Memory B cell (primary cell): ENCODE data around the gene UBR1.
"Not testable (repeated sequence)": the region's sequence is repeated elsewhere in the genome, so short reads cannot be mapped to it uniquely, and the experiment has no call there.

ENCODE experiments used
- ATAC-seq: fragments of 150-1000 bp; cut with Tn5 transposase; 2 replicates; pipeline ENCODE4 v1.10.0; 2021; ENCODE audit warnings: low read depth, mild to moderate bottlenecking, moderate library complexity
- DNase-seq, 2 donors: peaks; one replicate each; pipeline ENCODE4 v3.0.0; 2022; ENCODE audit warnings: low spot score in 2 of 2
- H3K27ac Mint-ChIP-seq: one replicate; pipeline ENCODE4 v1.8.0; 2022; ENCODE audit warnings: mild to moderate bottlenecking, moderate library complexity, mixed read lengths
- H3K27me3 Mint-ChIP-seq: one replicate; pipeline ENCODE4 v1.8.0; 2022; ENCODE audit warnings: mixed read lengths
- H3K36me3 Mint-ChIP-seq: one replicate; pipeline ENCODE4 v1.8.0; 2022; ENCODE audit warnings: mild to moderate bottlenecking, mixed read lengths
- H3K4me1 Mint-ChIP-seq: one replicate; pipeline ENCODE4 v1.8.0; 2022; ENCODE audit warnings: mixed read lengths
- H3K4me3 Mint-ChIP-seq: one replicate; pipeline ENCODE4 v1.8.0; 2022; ENCODE audit warnings: mild to moderate bottlenecking, moderate library complexity, mixed read lengths
- H3K9me3 Mint-ChIP-seq: one replicate; pipeline ENCODE4 v1.8.0; 2022; ENCODE audit warnings: mixed read lengths

Gene UBR1

DNA sequence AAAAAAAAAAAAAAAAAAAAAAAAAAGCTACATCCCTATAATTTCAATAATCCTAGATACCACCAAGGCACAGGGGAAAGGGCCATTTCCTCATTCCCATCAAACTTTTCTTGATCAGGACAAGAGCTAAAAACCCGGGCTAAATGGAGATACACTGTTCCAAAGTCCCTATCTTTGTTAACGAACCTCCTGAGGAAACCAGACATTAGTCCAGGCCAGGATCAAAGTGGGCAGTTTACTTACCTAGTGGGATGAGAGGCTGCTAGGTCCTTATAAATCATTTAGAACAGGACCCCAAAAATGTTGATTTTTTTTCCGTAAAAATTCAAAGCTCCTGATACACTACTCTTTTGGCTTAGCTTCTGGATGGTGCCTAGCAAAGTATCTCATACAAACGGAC lies 35.6 kb downstream of the UBR1 start:
- H3K9me3 Mint-ChIP-seq: no peaks in the 10 kb centered on the region
- DNase-seq (no peak), ATAC-seq (no peak)
- H3K4me1 Mint-ChIP-seq: no peaks in the 10 kb centered on the region
- H3K36me3 Mint-ChIP-seq: peaks cover 30% of the 10 kb centered on the region
- no peak overlapping the region for H3K27ac Mint-ChIP-seq
- H3K27me3 Mint-ChIP-seq: no peaks in the 10 kb centered on the region
- no peak overlapping the region for H3K4me3 Mint-ChIP-seq

DNA sequence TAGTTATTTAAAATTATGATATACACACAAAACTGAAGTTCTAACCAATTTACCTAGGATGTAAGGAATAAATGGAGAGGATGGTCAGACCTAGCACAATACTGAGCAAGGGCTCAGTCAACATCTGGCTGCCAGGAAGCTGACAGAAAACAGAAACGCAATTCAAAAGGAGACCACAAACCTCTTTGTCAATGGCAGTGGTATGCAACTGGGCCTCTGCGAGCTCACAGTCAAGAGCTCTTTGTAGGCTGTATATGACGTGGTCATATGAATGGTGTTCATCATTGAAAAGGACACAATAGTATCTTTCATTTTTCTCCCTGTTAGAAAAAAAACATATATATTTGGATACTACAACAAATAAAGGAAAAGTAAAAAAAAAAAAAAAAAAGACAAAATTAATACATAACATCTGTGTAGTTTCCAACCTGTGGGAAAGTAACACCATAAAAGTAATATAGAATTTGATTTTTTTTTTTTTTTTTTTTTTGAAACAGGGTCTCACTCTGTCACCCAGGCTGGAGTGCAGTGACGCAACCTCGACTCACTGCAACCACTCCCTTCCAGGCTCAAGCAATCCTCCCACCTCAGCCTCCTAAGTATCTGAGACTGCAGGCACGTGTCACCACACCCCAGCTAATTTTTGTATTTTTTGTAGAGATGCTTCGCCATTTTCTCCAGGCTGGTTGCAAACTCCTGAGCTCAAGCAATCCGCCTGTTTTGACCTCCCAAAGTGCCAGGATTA lies 37.9 kb downstream of the UBR1 start:
- Mint-ChIP-seq H3K9me3 (no peaks in the 10 kb centered on the region), H3K4me3 (no peak overlapping the region)
- no peak for DNase-seq

DNA sequence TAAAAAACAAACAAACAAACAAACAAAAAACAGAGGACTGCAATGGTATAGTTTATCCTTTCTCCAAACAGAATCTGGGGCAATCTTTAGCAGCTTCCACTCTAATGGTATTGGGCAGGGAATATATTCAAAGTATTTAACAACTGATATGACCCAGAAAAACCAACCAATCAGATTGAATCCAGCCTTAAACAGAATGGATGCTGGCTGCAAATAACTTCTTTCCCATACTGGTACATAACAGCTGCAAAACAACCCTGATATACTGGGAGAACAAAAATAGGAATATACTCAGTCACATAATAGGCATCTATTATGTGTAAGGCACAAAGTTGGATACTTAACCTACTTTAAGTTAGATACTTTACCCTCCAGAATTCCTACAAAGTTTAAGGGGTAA lies 49.1 kb downstream of the UBR1 start:
- H3K27me3 Mint-ChIP-seq: no peaks in the 10 kb centered on the region

More for the DNA sequence above, 37.9 kb downstream of the UBR1 start:
- ATAC-seq: no peak
- peaks cover 28% of the 10 kb centered on the region for H3K36me3 Mint-ChIP-seq
- no peak overlapping the region for H3K27ac Mint-ChIP-seq
- no peaks in the 10 kb centered on the region for H3K27me3 Mint-ChIP-seq
- H3K4me1 Mint-ChIP-seq: no peaks in the 10 kb centered on the region

DNA sequence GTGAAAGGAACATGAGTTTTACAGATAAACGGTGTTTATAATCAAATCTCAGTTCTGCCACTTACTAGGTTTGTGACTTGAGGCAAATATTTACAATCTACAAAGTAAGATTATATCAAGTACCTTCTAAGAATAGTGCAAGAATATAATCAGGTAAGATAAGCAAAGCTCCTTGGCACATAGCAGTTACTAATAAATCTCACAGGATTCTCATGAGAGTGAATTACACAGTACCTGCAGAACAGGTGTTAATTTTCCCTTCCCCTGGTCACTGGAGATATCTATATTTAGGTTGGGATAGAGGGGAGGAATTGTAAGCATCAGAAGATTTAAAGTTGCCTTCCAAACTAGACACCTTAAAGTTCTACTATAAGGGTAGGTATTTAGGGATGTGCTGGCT lies 53.0 kb downstream of the UBR1 start:
- no peak overlapping the region for H3K4me3 Mint-ChIP-seq
- no peaks in the 10 kb centered on the region for H3K4me1 Mint-ChIP-seq
- H3K9me3 Mint-ChIP-seq: no peaks in the 10 kb centered on the region
- DNase-seq (no peak), ATAC-seq (no peak)
- peaks cover 25% of the 10 kb centered on the region for H3K36me3 Mint-ChIP-seq
- peak overlapping the region; percentile 76 for H3K27ac Mint-ChIP-seq
- no peaks in the 10 kb centered on the region for H3K27me3 Mint-ChIP-seq

More for the DNA sequence above, 49.1 kb downstream of the UBR1 start:
- ATAC-seq: no peak
- no peaks in the 10 kb centered on the region for H3K4me1 Mint-ChIP-seq
- no peak overlapping the region for H3K4me3 Mint-ChIP-seq
- H3K27ac Mint-ChIP-seq: no peak overlapping the region
- H3K36me3 Mint-ChIP-seq: peaks cover 30% of the 10 kb centered on the region
- no peak for DNase-seq
- no peaks in the 10 kb centered on the region for H3K9me3 Mint-ChIP-seq

DNA sequence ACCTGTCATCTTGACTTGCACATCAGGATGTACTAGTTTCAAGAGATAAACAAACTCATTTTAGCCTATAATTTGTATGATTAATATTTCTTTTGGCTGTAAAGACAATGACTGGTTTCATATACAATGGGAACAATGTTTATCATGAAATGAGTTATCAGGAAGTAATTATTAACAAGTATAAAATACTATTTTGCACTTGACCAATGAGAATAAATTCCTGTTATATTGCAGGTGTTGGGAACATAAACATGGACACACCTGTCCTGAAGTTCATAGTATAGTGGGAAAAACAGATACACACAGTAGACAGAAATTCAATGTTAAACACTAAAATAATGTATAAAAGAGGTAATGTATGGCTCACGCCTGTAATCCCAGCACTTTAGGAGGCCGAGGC lies 56.9 kb downstream of the UBR1 start:
- Mint-ChIP-seq H3K9me3 (no peaks in the 10 kb centered on the region), H3K4me1 (no peaks in the 10 kb centered on the region), H3K27ac (no peak overlapping the region), H3K4me3 (no peak overlapping the region), H3K36me3 (peaks cover 40% of the 10 kb centered on the region), H3K27me3 (no peaks in the 10 kb centered on the region)
- ATAC-seq (no peak), DNase-seq (no peak)

DNA sequence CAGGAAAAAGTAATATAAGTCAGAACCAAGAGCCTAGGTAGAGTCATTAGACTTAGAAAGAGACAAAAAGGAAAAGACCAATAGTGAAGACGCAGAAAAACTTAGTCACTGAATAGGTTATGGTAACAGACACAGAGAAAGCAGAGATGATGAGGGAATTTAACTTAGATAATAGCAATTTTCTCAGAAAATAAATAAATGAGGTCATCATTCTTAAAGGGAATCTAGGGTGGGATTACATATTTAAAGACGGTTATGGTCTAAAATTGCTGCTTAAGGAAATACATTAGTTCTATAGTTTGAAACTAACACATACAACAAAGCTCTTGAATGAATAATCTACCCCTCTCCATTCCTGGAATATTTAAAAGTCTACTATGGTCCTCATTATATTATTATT lies 59.4 kb downstream of the UBR1 start:
- H3K27ac Mint-ChIP-seq: peak overlapping the region; percentile 31
- H3K9me3 Mint-ChIP-seq: peaks cover 1% of the 10 kb centered on the region
- H3K27me3 Mint-ChIP-seq: no peaks in the 10 kb centered on the region
- H3K4me3 Mint-ChIP-seq: no peak overlapping the region
- H3K36me3 Mint-ChIP-seq: peaks cover 42% of the 10 kb centered on the region
- H3K4me1 Mint-ChIP-seq: no peaks in the 10 kb centered on the region
- no peak for DNase-seq
- ATAC-seq: no peak

DNA sequence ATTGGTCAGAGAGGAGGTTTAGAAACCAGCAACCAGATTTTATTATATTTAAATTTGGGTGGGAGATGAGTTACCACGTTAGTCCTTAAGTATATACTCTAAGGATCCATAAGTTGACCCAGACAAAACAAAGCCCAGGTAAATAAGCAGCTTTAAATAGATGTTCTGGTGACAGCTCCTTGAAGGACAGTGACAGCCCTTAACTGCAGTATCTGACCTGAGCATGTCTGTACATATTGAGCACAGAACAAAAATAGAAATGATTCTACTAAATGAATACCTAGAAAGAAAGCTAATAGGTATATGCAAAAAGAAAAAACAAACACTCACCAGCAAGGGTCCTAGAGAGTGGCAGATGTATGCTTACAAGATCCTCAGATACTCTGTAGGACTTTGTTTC lies 63.0 kb downstream of the UBR1 start:
- no peak for DNase-seq
- no peak for ATAC-seq
- Mint-ChIP-seq H3K4me3 (no peak overlapping the region), H3K9me3 (peaks cover 1% of the 10 kb centered on the region), H3K27me3 (no peaks in the 10 kb centered on the region), H3K4me1 (no peaks in the 10 kb centered on the region), H3K27ac (no peak overlapping the region), H3K36me3 (peaks cover 43% of the 10 kb centered on the region)

DNA sequence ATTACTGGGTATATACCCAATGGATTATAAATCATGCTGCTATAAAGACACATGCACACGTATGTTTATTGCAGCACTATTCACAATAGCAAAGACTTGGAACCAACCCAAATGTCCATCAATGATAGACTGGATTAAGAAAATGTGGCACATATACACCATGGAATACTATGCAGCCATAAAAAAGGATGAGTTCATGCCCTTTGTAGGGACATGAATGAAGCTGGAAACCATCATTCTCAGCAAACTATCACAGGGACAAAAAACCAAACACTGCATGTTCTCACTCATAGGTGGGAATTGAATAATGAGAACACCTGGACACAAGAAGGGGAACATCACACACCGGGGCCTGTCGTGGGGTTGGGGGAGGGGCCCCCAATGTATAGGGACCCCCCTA lies 64.8 kb downstream of the UBR1 start:
- not testable (repeated sequence) for ATAC-seq, H3K9me3 Mint-ChIP-seq, DNase-seq, H3K27ac Mint-ChIP-seq, H3K27me3 Mint-ChIP-seq, H3K4me3 Mint-ChIP-seq, H3K4me1 Mint-ChIP-seq
- H3K36me3 Mint-ChIP-seq: peaks cover 42% of the 10 kb centered on the region

DNA sequence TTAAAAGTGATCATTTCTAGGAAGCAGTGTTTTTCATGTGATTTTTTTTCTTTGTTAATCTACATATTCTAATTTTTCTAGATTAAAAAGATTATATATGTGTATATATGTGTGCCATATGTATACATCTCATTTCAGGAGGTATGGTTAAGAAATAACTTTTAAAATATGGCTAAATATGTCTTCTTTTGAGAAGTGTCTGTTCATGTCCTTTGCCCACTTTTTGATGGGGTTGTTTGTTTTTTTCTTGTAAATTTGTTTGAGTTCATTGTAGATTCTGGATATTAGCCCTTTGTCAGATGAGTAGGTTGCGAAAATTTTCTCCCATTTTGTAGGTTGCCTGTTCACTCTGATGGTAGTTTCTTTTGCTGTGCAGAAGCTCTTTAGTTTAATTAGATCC lies 70.6 kb downstream of the UBR1 start:
- H3K4me1 Mint-ChIP-seq, H3K4me3 Mint-ChIP-seq, H3K27ac Mint-ChIP-seq, DNase-seq, ATAC-seq, H3K27me3 Mint-ChIP-seq, H3K9me3 Mint-ChIP-seq: not testable (repeated sequence)
- H3K36me3 Mint-ChIP-seq: peaks cover 21% of the 10 kb centered on the region

DNA sequence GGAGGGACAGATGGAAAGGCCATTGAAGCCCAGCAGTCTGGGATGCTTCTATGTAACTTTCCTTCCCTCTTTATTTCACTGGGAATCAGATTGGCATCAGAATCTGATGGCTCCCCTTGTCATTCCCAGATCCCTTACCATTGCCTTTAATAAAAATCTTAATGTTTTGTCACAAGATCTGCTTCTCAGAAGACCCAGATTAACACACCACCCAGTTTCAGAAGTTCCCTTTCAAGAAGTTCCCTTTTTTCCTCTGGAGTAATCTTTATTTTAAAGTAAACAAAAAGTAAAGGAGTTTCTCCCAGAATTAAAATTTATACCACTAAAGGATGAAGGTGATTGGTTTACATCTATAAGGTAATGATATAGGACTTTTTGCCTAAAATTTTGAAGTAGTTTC lies 76.4 kb downstream of the UBR1 start:
- Mint-ChIP-seq H3K4me3 (no peak overlapping the region), H3K27ac (no peak overlapping the region), H3K27me3 (no peaks in the 10 kb centered on the region), H3K4me1 (no peaks in the 10 kb centered on the region), H3K36me3 (peaks cover 19% of the 10 kb centered on the region), H3K9me3 (no peaks in the 10 kb centered on the region)
- no peak for DNase-seq
- ATAC-seq: no peak

DNA sequence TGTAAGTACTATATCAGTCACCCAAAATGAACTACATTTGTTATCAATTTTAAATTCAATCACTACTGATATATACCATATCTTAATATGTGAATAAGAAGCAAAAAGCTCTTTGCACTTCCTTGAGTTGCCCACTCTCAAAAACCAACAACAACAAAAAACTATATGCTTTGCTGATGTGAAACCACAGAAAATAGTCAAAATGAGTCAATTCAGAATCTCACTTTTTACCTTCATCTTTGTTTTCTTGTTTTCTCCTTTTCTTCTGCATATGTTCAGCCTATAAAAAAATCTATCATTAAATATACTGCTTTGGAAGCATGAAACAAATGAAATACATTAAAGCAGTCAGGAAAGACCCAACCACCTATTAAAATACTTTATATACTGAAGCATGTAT lies 80.7 kb downstream of the UBR1 start:
- Mint-ChIP-seq H3K27ac (no peak overlapping the region), H3K9me3 (no peaks in the 10 kb centered on the region), H3K4me1 (no peaks in the 10 kb centered on the region)

DNA sequence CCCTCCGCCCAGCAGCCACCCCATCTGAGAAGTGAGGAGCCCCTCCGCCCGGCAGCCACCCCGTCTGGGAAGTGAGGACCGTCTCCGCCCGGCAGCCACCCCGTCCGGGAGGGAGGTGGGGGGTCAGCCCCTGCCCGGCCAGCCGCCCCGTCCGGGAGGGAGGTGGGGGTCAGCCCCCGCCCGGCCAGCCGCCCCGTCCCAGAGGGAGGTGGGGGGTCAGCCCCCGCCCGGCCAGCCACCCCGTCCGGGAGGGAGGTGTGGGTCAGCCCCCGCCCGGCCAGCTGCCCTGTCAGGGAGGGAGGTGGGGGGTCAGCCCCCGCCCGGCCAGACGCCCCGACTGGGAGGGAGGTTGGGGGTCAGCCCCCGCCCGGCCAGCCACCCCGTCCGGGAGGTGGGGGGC lies 91.2 kb downstream of the UBR1 start:
- not testable (repeated sequence) for H3K9me3 Mint-ChIP-seq, H3K27me3 Mint-ChIP-seq, H3K4me1 Mint-ChIP-seq, H3K4me3 Mint-ChIP-seq, H3K27ac Mint-ChIP-seq, DNase-seq, ATAC-seq
- H3K36me3 Mint-ChIP-seq: peaks cover 22% of the 10 kb centered on the region

More for the DNA sequence above, 80.7 kb downstream of the UBR1 start:
- Mint-ChIP-seq H3K36me3 (peaks cover 26% of the 10 kb centered on the region), H3K27me3 (no peaks in the 10 kb centered on the region), H3K4me3 (no peak overlapping the region)
- no peak for DNase-seq
- no peak for ATAC-seq

DNA sequence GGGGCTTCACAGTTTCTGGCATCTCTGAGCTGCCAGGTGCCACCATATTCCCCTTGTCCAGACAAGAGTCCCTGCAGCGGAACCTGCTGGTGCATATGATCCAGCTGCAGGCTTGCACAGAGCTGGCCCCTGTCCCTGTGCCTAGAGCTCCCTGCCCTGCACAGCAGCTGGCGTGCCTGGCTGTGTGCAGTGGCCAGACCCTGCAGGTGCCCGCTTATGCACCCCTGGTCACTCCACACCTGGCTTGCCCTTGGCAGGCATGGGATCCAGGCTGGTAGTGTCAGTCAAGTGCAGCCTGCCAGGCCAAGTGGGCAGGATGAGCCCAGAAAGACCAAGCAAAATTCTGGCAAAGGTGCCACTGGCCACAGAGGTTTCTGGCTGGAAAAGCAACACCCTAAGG lies 96.6 kb downstream of the UBR1 start:
- peaks cover 31% of the 10 kb centered on the region for H3K36me3 Mint-ChIP-seq
- H3K27ac Mint-ChIP-seq: no peak overlapping the region
- ATAC-seq: no peak
- no peak for DNase-seq
- no peaks in the 10 kb centered on the region for H3K9me3 Mint-ChIP-seq
- no peaks in the 10 kb centered on the region for H3K27me3 Mint-ChIP-seq
- H3K4me3 Mint-ChIP-seq: no peak overlapping the region
- no peaks in the 10 kb centered on the region for H3K4me1 Mint-ChIP-seq

DNA sequence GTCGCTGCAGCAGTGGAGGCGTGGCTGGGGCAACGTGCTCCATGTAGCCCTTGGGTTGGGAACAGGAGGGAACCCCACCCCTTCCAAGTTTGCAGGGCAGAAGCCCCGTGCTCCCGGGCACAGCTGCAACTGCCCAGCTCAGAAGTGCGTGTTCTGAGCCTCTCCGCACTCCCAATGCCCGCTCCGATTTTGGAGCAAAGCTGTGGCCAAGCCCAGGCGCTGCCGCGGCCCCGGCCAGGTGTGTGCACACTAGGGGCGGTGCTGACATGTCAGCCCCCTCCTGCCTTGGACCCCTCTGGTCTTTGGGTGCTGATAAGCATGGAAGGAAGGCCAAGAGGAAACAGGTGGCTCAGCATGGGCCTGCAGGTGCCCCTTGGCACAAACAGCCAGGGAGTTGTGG lies 97.7 kb downstream of the UBR1 start:
- DNase-seq: no peak
- peaks cover 35% of the 10 kb centered on the region for H3K36me3 Mint-ChIP-seq
- no peaks in the 10 kb centered on the region for H3K9me3 Mint-ChIP-seq
- no peak overlapping the region for H3K27ac Mint-ChIP-seq
- H3K4me3 Mint-ChIP-seq: no peak overlapping the region
- H3K4me1 Mint-ChIP-seq: no peaks in the 10 kb centered on the region
- no peak for ATAC-seq
- H3K27me3 Mint-ChIP-seq: no peaks in the 10 kb centered on the region

DNA sequence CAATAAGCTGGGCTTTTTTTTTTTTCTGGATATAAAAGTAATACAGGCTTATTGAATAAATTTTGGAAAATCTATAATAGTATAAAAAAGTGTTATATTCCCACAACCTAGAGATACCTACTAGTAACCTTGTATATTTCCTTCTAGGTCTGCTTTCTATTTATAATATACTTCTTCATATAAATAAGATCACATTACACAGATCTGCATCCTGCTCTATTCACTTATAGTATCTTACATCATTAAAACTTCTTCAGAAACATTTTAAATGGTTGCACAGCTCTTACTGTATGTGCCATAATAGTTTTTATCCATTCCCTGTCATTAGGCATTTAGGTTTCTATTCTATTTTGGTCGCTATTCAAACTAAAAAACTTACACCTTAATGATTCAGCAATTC lies 98.3 kb downstream of the UBR1 start:
- DNase-seq (no peak), ATAC-seq (no peak)
- Mint-ChIP-seq H3K4me1 (no peaks in the 10 kb centered on the region), H3K36me3 (peaks cover 35% of the 10 kb centered on the region), H3K9me3 (no peaks in the 10 kb centered on the region), H3K27ac (no peak overlapping the region), H3K4me3 (no peak overlapping the region), H3K27me3 (no peaks in the 10 kb centered on the region)
